ENCODE measurements around the gene CYYR1.

- no peak for TF ChIP-seq EP300 (conservative IDR thresholded peaks at IDR 0.05; ENCODE audit: poor library complexity, severe bottlenecking)
- TF ChIP-seq POLR2AphosphoS5 (IDR thresholded peaks at IDR 0.05): no peak
Observed at GRCh38 chr21:26447932-26448475, 125.1 kb downstream of the CYYR1 start.

Measured in neural cell (in vitro differentiated cells).